Aorta (tissue), 5 donors: ENCODE measurements around the gene GIMAP8. TPM values are rescaled to one million over a fixed set of nuclear protein-coding genes. Genes with fewer than 3 reads are reported as not detected.
"Not testable (repeated sequence)": the region's sequence is repeated elsewhere in the genome, so short reads cannot be mapped to it uniquely, and the experiment has no call there.

Experiments
- ATAC-seq: fragments of 200-7000 bp; cut with Tn5 transposase; one replicate; pipeline ENCODE4 v1.9.1; 2022; ENCODE audit warnings: moderate library complexity; ENCODE audit not compliant: low FRiP score
- DNase-seq, 2 donors: peaks; one replicate each; pipeline ENCODE4 v3.0.0-alpha.2; 2020
- H3K27ac ChIP-seq, 2 donors: one replicate each; pipeline ENCODE4 v1.5.1; 2013; ENCODE audit warnings: low read length in 2 of 2, mild to moderate bottlenecking in 2 of 2, moderate library complexity in 2 of 2, control low read depth in 1 of 2, inconsistent platforms in 1 of 2, low read depth in 1 of 2
- H3K27me3 ChIP-seq, 2 donors: one replicate each; pipeline ENCODE4 v1.6.1; 2013; ENCODE audit warnings: control low read depth in 1 of 2, low read length in 1 of 2, mild to moderate bottlenecking in 1 of 2, moderate library complexity in 1 of 2; ENCODE audit not compliant: insufficient read depth in 2 of 2, control insufficient read depth in 1 of 2
- H3K36me3 ChIP-seq, 2 donors: one replicate each; pipeline ENCODE4 v1.6.1; 2013; ENCODE audit warnings: control low read depth in 1 of 2, low read length in 1 of 2, mild to moderate bottlenecking in 1 of 2; ENCODE audit not compliant: insufficient read depth in 2 of 2, control insufficient read depth in 1 of 2
- H3K4me1 ChIP-seq, 2 donors: one replicate each; pipeline ENCODE4 v1.6.1; 2013; ENCODE audit warnings: low read length in 2 of 2, control low read depth in 1 of 2, mild to moderate bottlenecking in 1 of 2, moderate library complexity in 1 of 2; ENCODE audit not compliant: insufficient read depth in 2 of 2, control insufficient read depth in 1 of 2
- H3K4me3 ChIP-seq, 2 donors: one replicate each; pipeline ENCODE4 v1.5.1; 2013; ENCODE audit warnings: low read length in 2 of 2, control low read depth in 1 of 2, mild to moderate bottlenecking in 1 of 2
- H3K9me3 ChIP-seq: one replicate; pipeline ENCODE4 v1.6.1; 2013; ENCODE audit warnings: mild to moderate bottlenecking, low read length; ENCODE audit not compliant: control insufficient read depth
- WGBS, 2 donors: extraction: QIAGEN DNeasy Blood & Tissue Kit; methylation state at CpG; one replicate each; pipeline ENCODE4 v1.1.7; 2013; 5-methylcytosine and 5-hydroxymethylcytosine counted together
- intact Hi-C, 2 donors: fragments of 100-400 bp; cut with DNase I; formaldehyde crosslinking; loops; one replicate each; pipeline versions ENCODE4 v1.14.2 to v1.15.0; 2022
- polyA plus RNA-seq, 2 donors: library from polyadenylated mRNA; stranded (reverse); fragments of 200-250 nt; gene quantifications; one replicate each; pipeline ENCODE4 v1.2.3, GENCODE V29; 2013
- total RNA-seq, 2 donors: library from RNA; stranded (reverse); fragmentation: NEBNext Ultra II Directional; extraction: Animal tissue kit (Norgen Biotek cat#: 25700); gene quantifications; one replicate each; pipeline ENCODE4 v1.2.1, GENCODE V29; 2021
- donor health status: healthy with polysubstance abuse.
- donor health status: Bipolar disorder and iron deficiency.
- donor health status: DM: no; HTN: no; CAD: no.
- donor health status: DM: no; HTN: no; CAD: no.
- donor health status: DM: yes; HTN: yes; CAD: no.

The GIMAP8 gene
- total and polyA plus RNA-seq, 4 donors: 1.6 to 41.4 (median 13.3) TPM

DNA sequence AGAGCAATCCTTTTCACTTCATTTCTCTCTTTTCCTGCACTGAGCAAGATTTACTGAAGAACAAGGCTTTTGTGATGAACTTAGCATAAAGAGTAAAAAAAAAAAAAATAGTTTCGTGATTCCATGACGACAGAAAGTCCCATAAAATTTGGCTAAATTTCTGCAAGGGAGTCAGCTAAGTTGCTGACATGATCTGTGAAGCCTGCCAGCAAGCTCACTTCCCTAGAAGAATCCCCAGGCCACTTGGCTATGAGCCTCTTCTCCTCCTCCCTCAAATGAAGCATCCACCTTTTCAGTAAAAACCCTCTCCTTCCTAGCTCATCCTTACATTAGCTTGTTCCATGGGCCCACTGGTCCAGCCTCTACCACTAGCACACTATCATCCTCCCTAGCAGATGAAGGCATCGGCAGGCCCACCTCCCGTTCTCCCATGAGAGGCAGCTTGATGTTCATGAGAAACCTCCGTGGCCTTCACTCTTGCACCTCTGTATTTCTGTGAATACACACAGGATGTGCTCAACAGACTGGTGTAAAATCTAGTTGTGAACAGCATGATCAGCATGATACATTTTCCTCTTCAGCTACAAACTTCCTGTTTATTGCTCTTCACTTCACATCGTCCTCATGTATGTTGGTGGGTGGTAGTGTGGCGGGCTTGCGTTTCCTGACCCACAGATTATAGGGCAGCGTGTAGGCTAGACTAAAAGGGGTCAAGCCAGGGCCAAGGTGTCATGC lies 30.9 kb downstream of the GIMAP8 start:
- no peak overlapping the region for H3K27ac ChIP-seq
- no peak for ATAC-seq
- no peak overlapping the region for H3K4me3 ChIP-seq

DNA sequence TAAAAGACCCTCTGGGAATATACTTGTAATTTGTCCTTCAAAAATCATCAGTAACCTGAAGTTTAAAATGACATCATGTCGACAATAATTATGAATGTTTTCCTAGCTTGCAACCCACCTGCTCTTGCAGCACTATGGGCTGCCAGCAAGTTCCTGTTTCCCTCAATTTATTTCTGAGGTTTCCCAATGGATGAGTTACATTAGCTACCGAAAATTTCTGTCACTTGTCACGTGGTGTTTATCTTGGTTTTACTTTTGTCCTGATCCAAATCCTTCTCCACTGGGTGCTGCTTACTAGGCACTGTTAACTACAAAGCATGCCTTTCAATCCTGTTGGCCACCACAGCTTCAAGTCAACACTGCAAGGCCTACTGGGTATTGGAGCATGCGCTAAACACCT lies 31.5 kb downstream of the GIMAP8 start:
- Histone ChIP-seq H3K4me1 (no peaks in the 10 kb centered on the region), H3K4me3 (no peak overlapping the region), H3K36me3 (no peaks in the 10 kb centered on the region), H3K27ac (no peak overlapping the region), H3K27me3 (no peaks in the 10 kb centered on the region), H3K9me3 (peaks cover 5% of the 10 kb centered on the region)
- DNase-seq (no peak), ATAC-seq (no peak)
- WGBS, 2 donors: 73% methylated on average over 4 of the region's 4 CpGs
- intact Hi-C loops: no loop called here

More for the DNA sequence above, 30.9 kb downstream of the GIMAP8 start:
- intact Hi-C loops: no loop called here
- WGBS, 2 donors: 77 to 82% methylated on average over 9 of the region's 9 CpGs
- Histone ChIP-seq H3K27me3 (no peaks in the 10 kb centered on the region), H3K9me3 (peaks cover 2% of the 10 kb centered on the region), H3K4me1 (no peaks in the 10 kb centered on the region), H3K36me3 (no peaks in the 10 kb centered on the region)
- DNase-seq: peak in 1 of 2 donors; percentile 64

DNA sequence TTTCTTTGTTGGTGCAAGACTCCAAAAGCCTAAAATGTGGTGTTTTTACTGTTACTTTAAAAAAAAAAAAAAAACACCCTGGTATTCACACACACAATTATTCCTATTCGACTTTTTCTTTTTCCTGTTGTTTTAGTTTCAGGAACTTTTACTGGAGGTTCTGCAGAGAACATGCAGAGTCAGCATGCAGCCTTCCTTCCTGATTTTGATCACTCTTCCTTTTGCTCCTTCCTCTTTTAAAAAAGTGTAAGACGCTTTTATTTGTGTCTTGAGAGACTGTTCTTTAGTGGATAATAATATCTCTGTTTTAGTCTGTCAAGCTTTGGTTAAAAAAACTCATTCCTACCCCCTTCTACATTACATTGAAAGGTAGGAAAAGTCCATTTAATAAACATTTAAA lies 33.1 kb downstream of the GIMAP8 start:
- H3K4me1 ChIP-seq, ATAC-seq, intact Hi-C loops, DNase-seq, H3K4me3 ChIP-seq, H3K36me3 ChIP-seq, H3K27ac ChIP-seq, H3K9me3 ChIP-seq, H3K27me3 ChIP-seq: not testable (repeated sequence)
- 9 to 20% methylated on average over 2 of the region's 2 CpGs for WGBS, 2 donors

DNA sequence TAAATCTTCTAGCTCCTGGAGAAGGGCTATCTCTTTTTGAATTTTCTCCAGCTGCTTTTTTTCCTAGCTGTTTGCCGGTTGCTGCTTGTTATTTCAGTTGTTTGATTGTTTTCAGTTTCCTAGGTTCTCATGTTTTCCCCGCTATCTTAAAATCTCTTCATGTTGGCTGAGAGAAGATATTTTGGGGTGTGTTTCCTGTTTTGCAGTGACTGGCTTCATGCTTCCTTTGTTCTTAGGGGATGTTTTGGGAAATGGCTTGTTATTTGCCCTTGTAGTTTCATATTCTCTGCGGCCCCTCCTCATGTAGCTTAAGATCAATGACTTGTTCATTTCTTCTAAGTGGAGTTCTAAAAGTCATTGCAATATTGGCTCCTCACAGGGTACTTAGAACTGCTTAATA lies 33.6 kb downstream of the GIMAP8 start:
- ATAC-seq, DNase-seq, intact Hi-C loops, H3K4me3 ChIP-seq, H3K27me3 ChIP-seq, H3K9me3 ChIP-seq, H3K4me1 ChIP-seq, H3K27ac ChIP-seq, H3K36me3 ChIP-seq: not testable (repeated sequence)
- WGBS, 2 donors: 39 to 42% methylated on average over 3 of the region's 3 CpGs

DNA sequence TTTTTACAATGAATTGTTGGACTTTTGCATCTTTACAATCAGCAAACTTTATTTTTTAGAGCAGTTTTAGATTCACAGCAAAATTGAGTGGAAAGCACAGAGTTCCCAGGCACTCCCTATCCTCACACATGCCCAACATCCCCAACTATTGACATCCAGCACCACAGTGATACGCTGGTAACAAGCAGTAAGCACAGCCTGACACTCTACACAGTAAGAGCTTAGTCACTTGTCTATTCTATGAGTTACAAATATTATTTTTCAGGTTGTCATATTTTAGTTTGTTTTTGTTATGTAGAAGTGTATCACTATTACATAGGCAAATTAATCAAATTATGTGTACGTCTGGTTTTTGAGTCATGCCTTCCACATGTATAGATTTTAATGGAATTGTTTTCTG lies 37.2 kb downstream of the GIMAP8 start:
- no peak overlapping the region for H3K27ac ChIP-seq
- ATAC-seq (no peak), DNase-seq (no peak)
- no peaks in the 10 kb centered on the region for H3K4me1 ChIP-seq
- peaks cover 3% of the 10 kb centered on the region for H3K9me3 ChIP-seq
- intact Hi-C loops: no loop called here
- no peak overlapping the region for H3K4me3 ChIP-seq
- no peaks in the 10 kb centered on the region for H3K36me3 ChIP-seq
- H3K27me3 ChIP-seq: no peaks in the 10 kb centered on the region
- WGBS, 2 donors: 47 to 74% methylated on average over 2 of the region's 2 CpGs

DNA sequence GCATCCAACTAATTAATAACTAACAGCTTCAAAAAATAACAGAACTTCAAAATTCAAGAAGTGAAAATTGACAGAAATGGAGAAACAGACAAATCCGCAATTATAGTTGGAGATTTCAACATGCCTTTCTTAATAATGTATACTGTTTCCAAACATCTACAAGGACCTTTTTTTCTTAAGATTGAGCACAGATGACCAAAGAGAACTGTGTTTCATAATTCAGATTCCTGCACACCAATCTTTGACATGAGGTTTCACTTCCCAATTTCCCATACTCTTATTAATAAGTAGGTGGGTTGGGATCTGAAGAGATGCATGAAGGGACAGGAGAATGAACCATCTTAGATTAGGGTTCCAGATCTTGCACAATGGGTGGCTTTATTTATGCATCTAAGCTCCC lies 39.4 kb downstream of the GIMAP8 start:
- Histone ChIP-seq H3K4me1 (no peaks in the 10 kb centered on the region), H3K27me3 (no peaks in the 10 kb centered on the region), H3K9me3 (peaks cover 3% of the 10 kb centered on the region), H3K4me3 (no peak overlapping the region), H3K27ac (no peak overlapping the region), H3K36me3 (no peaks in the 10 kb centered on the region)
- ATAC-seq (no peak), DNase-seq (no peak)
- intact Hi-C loops: no loop called here
- WGBS, 2 donors: 92 to 95% methylated on average over 1 of the region's 1 CpG

DNA sequence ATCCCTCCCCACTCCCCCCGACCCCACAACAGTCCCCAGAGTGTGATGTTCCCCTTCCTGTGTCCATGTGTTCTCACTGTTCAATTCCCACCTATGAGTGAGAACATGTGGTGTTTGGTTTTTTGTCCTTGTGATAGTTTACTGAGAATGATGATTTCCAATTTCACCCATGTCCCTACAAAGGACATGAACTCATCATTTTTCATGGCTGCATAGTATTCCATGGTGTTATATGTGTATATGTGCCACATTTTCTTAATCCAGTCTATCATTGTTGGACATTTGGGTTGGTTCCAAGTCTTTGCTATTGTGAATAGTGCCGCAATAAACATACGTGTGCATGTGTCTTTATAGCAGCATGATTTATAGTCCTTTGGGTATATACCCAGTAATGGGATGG lies 43.0 kb downstream of the GIMAP8 start:
- intact Hi-C loops, H3K36me3 ChIP-seq, H3K27me3 ChIP-seq, H3K9me3 ChIP-seq, DNase-seq, H3K4me3 ChIP-seq, H3K4me1 ChIP-seq, H3K27ac ChIP-seq, ATAC-seq: not testable (repeated sequence)
- 13 to 58% methylated on average over 1 to 2 of the region's 3 CpGs for WGBS, 2 donors

DNA sequence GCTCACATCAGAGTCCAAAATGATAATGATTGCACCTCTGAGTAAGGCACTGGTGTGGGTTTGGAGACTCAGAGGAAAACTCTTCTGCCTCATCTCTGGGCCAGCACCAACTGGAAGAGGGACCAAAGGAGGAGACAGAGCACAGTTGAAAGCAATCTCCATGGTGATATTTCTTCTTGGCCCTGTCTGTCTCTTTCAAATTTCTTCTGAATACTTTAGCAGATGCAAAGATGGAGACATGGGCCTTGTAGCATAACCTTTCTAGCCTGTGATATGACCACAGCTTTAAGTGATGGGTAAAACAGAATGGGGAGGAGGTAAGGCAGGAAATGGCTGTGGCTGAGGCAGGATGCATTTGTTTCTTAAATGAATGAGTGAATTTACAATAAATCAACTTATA lies 52.1 kb downstream of the GIMAP8 start:
- Histone ChIP-seq H3K4me3 (no peak overlapping the region), H3K36me3 (no peaks in the 10 kb centered on the region), H3K4me1 (no peaks in the 10 kb centered on the region), H3K27me3 (no peaks in the 10 kb centered on the region), H3K27ac (no peak overlapping the region), H3K9me3 (no peaks in the 10 kb centered on the region)
- no peak for ATAC-seq
- no peak for DNase-seq
- intact Hi-C loops: no loop called here

DNA sequence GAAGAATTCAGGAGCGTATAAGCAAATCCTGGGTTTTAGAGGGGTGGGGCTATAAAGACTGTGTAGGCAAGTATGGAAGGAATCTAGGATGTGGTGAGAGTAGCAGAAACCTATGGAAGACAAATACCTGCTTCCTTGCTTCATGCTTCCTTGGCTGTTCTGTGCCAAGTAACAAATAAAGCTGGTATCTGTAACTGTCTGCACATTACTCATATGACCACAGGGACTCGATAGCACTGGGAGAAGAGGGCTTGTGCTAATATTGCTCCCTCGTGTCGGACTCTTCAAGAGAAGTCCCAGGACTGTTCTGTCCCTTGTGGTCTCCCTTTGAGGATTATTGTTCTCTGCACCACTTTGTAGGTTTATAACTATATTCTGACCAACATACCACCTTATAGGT lies 52.7 kb downstream of the GIMAP8 start:
- Histone ChIP-seq H3K9me3 (no peaks in the 10 kb centered on the region), H3K27me3 (no peaks in the 10 kb centered on the region), H3K36me3 (no peaks in the 10 kb centered on the region), H3K4me3 (no peak overlapping the region), H3K27ac (no peak overlapping the region), H3K4me1 (no peaks in the 10 kb centered on the region)
- DNase-seq: no peak
- intact Hi-C loops: no loop called here
- 76 to 79% methylated on average over 4 of the region's 4 CpGs for WGBS, 2 donors
- no peak for ATAC-seq
